Measurements from ENCODE around the gene ACADM. TPM values are rescaled to one million over a fixed set of nuclear protein-coding genes. Genes with fewer than 3 reads are reported as not detected.

ACADM gene
- total RNA-seq, 1 donor from 2014 or later, result 29.6 TPM

- Mint-ChIP-seq H3K9me3 (ENCODE audit: unreplicated experiment) (peaks cover 3% of the 10 kb centered on the region), H3K4me3 (ENCODE audit: unreplicated experiment) (no peak within 1 kb of the TSS), H3K36me3 (ENCODE audit: low read depth, unreplicated experiment) (peaks cover 19% of the 10 kb centered on the region), H3K27ac (ENCODE audit: unreplicated experiment) (peak within 1 kb of the TSS; percentile 31), H3K27me3 (ENCODE audit: low read depth, unreplicated experiment) (no peaks in the 10 kb centered on the region), H3K4me1 (ENCODE audit: low read depth, unreplicated experiment) (peaks cover 16% of the 10 kb centered on the region)
- no peak within 1 kb of the TSS for H3K4me3 ChIP-seq (ENCODE audit: insufficient read depth, low read depth, low read length)
- H3K36me3 ChIP-seq (ENCODE audit: insufficient read depth, low read length), result peaks cover 56% of the 10 kb centered on the region
- no peaks in the 10 kb centered on the region for H3K27me3 ChIP-seq (ENCODE audit: insufficient read depth, low read length)
- FAIRE-seq (no peak), DNase-seq (ENCODE audit: low read depth) (no peak)
- H3K4me2 ChIP-seq (ENCODE audit: low read length), result no peak within 1 kb of the TSS
- H3K79me2 ChIP-seq (ENCODE audit: insufficient read depth, low read length), result peaks cover 16% of the 10 kb centered on the region
- H3K9ac ChIP-seq (ENCODE audit: low read length), result no peak within 1 kb of the TSS
- H4K20me1 ChIP-seq (ENCODE audit: insufficient read depth, low read length), result peaks cover 55% of the 10 kb centered on the region
- no peaks in the 10 kb centered on the region for H3K4me1 ChIP-seq (ENCODE audit: insufficient read depth, low read length)
- H3K9me3 ChIP-seq (ENCODE audit: insufficient read depth, low read depth, low read length), result no peaks in the 10 kb centered on the region
- TF ChIP-seq CTCF (IDR thresholded peaks at IDR 0.05; ENCODE audit: insufficient read depth, low read depth, low read length) (no peak), EZH2 (IDR thresholded peaks at IDR 0.05; ENCODE audit: insufficient read depth, low read length) (no peak)
- no peak within 1 kb of the TSS for H2AFZ ChIP-seq (ENCODE audit: low read depth, low read length)
- no peak within 1 kb of the TSS for H3K27ac ChIP-seq (ENCODE audit: low read depth, low read length)
These were observed 72.1 kb downstream of the ACADM start, which contains the start of gene MSH4 for GRCh38 chr1:75796376-75797272. Gene MSH4 (plus strand): TSS chr1:75796882. CDS start chr1:75796986, 104 bp downstream.

- Histone ChIP-seq H2AFZ (ENCODE audit: low read depth, low read length) (no peak overlapping the region), H3K4me2 (ENCODE audit: low read length) (no peak overlapping the region), H3K9me3 (ENCODE audit: insufficient read depth, low read depth, low read length) (no peaks in the 10 kb centered on the region), H3K4me1 (ENCODE audit: insufficient read depth, low read length) (no peaks in the 10 kb centered on the region), H3K79me2 (ENCODE audit: insufficient read depth, low read length) (peaks cover 10% of the 10 kb centered on the region), H4K20me1 (ENCODE audit: insufficient read depth, low read length) (peaks cover 49% of the 10 kb centered on the region), H3K27me3 (ENCODE audit: insufficient read depth, low read length) (no peaks in the 10 kb centered on the region), H3K27ac (ENCODE audit: low read depth, low read length) (no peak overlapping the region), H3K36me3 (ENCODE audit: insufficient read depth, low read length) (peaks cover 50% of the 10 kb centered on the region), H3K9ac (ENCODE audit: low read length) (no peak overlapping the region), H3K4me3 (ENCODE audit: insufficient read depth, low read depth, low read length) (no peak overlapping the region)
- H3K36me3 Mint-ChIP-seq (ENCODE audit: low read depth, unreplicated experiment), result peaks cover 17% of the 10 kb centered on the region
- TF ChIP-seq CTCF (IDR thresholded peaks at IDR 0.05; ENCODE audit: insufficient read depth, low read depth, low read length) (no peak), EZH2 (IDR thresholded peaks at IDR 0.05; ENCODE audit: insufficient read depth, low read length) (no peak)
- no peak overlapping the region for H3K27ac Mint-ChIP-seq (ENCODE audit: unreplicated experiment)
- no peak for DNase-seq (ENCODE audit: low read depth)
- H3K4me1 Mint-ChIP-seq (ENCODE audit: low read depth, unreplicated experiment), result peaks cover 13% of the 10 kb centered on the region
- FAIRE-seq, result no peak
- peaks cover 3% of the 10 kb centered on the region for H3K9me3 Mint-ChIP-seq (ENCODE audit: unreplicated experiment)
- no peak overlapping the region for H3K4me3 Mint-ChIP-seq (ENCODE audit: unreplicated experiment)
- no peaks in the 10 kb centered on the region for H3K27me3 Mint-ChIP-seq (ENCODE audit: low read depth, unreplicated experiment)
These were observed 72.7 kb downstream of the ACADM start for GRCh38 chr1:75797273-75797588.

All from astrocyte (in vitro differentiated cells and primary cell).